HG02642 (cell line): ENCODE data around the gene WDFY4.

Experiments
- ATAC-seq: cut with Tn5 transposase; IDR thresholded peaks from one replicate; pipeline ENCODE4 v1.9.1; 2021; ENCODE audit warnings: mild to moderate bottlenecking; ENCODE audit not compliant: unreplicated experiment, poor library complexity

WDFY4 gene

GRCh38 chr10:48685731-48686130 is 1.1 kb downstream of the WDFY4 start:
- ATAC-seq = no peak

DNA sequence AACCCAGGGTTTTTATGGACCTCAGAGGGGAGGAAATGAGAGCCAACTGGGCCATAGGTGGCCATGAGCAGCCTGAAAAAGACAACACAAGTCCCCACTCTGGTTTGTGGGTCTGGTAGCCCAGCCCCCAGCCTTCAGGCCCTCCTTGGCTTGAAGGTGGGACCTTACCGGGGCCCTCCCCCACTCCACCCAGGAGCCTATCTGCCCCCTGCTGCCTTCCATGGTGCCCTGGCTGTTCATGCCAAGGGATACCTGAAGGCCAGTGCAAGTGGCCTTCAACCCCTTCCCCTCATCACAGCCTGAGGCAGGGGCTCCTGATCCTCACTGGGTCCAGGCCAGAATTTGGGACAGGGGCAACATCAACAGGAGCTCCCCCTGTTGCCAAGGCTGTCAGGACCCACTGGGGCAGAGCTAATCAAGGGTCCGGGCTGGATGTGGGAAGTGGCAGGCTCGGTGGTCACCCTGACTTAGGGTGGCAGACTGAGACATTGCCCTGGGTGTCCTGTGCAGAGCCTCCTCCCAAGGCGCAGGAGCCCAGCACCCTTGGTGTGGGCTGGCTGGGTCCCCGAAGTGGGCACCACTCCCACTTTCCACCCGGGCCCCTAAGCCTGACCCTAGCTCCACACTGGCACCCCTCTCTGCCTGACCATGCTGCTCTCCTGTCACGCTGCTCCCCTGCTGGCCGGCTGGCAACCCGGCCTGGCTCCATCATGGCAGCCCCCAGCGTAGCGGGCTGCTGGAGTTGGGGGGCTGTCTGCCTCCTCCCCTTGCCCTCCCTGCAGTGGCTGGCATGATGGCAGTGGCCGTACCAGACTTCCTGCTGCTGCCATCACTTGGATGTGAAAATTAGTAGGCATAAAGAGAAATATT is 6.4 kb downstream of the WDFY4 start:
- no peak for ATAC-seq

DNA sequence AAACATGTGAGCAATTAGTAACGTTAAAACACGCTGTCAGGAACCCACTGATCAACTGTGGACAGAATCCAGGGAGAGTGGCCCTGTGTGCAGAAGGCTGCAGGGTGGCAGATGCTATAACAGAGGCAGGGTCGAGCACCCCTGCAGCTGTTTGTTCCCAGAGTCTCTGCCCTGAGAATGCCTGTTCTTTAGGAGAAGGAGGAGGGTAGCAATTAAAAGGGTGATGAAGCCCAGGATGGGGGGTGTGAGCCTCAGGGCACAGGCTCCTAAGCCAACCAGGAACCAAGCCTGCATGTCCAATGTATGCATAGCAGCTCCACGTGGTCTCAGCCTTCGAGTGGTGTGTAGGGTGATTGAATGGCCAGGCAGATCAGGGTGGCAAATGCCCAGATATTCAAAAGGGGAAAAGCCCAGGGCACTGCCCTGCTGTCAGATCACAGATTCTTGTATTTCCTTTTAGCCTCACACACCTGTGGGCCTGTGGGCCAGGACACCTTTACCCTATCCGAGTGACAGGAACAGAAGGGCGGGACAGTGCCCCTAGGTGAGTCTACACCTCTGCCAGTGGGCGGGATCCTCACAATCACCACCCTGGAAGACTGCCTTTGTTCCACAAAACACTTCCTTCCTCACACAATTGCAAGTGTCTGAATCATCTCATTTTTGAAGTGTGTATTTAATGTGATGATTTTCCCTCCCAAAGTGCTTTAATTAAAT is 7.3 kb downstream of the WDFY4 start:
- no peak for ATAC-seq

DNA sequence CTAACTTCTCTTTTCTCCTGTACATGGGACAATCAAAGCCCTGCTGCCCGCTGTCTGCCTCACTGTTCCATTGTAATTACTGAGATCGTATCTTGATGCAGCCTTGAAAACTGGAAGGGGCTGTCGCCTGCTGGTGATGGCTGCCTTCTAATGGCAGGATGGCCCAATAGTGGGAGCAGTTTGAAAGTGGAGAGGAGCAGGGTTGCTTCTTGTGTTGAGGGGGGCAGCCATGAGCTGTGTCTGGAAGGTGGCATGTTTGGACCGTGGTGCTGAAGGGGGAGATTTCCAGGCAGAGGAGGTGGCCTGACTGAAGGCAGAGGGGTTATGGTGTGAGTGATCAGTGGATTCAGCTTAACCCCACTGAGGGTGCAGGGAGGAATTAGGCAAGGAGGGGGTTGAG is 8.1 kb downstream of the WDFY4 start:
- no peak for ATAC-seq

DNA sequence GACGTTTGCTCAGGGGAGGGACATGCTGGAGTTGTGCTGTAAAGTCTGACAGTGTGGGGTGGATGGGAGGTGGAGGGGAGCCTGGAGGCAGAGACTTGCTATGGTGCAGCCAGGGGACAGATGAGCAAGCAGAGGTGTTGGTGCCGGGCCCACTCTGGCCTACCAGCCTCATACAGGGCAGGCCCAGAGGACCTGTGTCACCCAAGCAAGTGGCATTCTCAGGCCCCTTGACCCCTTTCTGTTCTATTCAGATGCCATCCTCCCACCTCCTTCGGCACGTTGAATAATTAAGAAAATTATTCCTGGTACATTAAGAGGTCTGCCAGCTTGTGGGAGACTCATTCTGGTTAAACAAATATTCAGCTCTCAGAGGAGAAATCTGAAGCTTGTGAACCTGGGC is 8.5 kb downstream of the WDFY4 start:
- ATAC-seq = no peak

DNA sequence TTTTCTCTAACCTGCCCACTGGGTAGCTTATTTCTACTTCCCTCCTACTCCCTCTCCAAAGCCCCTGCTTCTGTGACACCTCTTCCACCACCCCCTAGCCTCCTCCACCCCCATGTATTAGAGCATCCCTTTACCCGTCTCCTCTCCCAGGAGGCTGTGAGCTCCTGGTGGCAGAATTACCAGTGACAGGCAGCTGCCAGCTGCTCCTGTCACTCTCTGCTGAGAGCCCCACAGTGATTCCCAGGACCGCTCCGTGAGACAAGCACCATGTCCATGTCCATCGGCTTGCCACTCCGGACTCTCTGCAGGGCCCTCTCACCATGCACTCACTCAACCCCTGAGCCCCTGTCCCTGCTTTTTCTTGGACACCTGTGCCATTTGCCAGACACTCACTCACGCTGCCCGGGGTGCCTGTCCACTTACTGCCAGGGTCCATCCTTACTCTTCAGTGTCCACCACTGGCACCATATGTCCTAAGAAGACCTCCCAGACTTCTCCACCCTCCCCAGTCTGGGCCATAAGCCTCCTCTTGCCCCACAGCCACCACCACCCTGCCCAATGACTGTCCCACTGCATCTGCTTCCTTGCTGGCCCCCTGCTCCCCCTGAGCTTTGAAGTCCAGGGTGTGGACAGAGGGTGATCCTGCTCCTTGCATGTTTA is 9.8 kb downstream of the WDFY4 start:
- ATAC-seq = no peak

GRCh38 chr10:48695636-48696534 is 11.2 kb downstream of the WDFY4 start:
- no peak for ATAC-seq

GRCh38 chr10:48696535-48696873 is 11.8 kb downstream of the WDFY4 start:
- no peak for ATAC-seq

DNA sequence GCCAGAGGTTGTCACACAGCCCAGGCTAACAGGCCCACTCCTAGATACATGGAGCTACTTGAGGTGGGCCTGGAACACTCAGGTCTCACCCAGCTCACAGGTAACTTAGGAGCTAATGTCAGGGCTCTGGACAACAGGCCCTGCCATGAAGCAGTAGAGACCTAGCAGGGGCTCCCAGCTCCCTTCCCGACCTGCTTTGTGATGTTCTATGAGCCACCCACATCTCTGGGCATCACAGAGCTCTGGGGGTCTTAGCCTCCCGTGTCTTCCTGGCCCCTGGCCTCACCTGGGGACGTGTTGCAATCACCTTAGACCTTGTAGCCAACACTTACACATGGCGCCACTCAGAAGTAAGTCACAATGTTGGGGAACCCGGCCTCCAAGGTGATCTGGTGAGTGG is 12.4 kb downstream of the WDFY4 start:
- ATAC-seq = no peak

DNA sequence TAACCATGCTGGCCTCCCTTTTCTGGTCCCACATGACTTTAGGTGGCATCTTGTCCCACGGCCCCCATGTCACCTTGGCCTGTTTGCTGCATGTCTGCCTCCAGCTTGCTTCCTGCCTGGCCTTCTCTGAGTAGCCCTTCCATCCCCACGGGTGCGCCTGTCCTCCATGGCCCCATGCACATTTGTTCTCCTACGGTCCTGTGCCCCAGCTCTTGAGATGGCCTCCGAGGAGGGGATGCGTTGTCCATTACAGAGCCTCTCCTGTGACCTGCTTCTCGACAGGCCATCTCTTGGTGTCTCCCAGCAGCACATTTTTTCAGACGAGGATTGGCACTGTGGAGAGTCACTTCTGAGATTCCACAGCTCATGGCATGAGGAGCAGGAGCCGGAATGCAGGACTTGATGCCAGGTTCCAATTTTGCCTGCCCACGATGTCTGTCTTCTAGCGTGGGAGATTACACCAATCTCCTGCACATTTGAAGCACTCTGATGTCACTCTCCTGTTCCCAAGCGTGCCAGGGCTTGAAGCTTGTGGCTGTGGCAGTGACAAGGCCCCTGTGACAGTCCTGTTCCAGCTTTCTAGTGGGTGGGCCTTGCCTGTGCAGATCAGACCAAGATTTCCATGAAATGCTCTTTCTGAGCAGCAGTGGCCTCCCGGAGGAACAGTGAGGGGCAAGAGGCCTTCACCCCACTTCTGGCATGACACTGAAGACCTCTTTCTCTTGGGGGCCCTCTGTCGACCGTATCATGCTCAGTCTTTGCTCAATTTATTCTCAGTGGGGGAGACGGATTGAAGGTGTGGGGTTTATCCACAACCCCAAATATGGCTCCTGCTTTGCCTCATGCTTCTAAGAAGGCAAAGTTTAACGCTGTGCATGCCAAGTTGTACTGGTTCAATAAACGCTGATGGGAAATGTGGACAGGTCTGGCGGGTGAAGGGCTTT is 13.4 kb downstream of the WDFY4 start:
- ATAC-seq = no peak

DNA sequence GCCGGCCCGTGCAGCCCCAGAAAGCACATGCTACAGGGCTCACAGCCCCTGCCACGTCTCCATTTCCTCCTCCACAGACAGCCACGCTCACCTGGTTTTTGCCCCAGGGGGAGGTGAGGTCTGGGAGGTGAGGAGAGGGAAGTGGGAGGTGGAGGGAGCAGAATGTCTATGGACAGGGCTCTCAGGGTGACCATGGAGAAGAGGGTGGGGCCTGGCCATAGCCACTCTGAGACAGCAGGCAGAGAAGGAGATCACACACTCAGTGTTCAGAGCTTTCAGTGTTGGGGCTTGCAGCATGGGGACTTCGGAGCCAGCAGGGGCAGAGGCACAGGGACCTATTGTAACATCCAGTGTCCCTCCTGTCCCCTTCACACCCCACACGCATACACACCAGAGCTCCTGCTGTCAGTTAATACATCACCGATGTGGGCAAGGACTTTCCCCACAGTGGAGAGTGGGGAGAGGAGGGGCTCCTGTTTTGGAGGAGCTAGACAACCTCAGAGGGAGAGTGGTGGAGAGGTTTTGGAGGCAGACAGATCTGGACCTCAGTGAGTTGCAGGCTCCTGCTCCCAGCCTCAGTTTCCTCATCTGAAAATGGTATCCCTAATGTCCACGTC is 14.4 kb downstream of the WDFY4 start:
- ATAC-seq = peak; percentile 55

DNA sequence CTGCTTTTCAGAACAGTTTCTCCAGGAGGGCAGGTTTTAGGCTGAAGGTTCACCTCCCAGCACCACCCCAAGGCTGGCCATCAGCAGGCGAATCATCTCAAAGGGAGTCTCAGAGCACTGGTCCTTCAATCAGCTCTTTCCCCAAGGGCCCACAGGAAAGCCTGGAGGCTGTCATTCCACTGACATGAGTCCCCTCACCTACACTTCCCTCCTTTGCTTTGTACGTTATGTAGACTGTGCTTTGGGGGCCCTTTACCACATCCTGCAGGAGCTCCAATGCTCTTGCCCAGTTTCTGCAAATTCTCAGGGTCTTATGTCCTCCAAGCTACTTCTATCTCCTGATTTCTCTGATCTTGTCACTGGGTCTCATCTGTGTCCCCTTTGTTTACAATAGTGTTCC is 15.4 kb downstream of the WDFY4 start:
- ATAC-seq = no peak

DNA sequence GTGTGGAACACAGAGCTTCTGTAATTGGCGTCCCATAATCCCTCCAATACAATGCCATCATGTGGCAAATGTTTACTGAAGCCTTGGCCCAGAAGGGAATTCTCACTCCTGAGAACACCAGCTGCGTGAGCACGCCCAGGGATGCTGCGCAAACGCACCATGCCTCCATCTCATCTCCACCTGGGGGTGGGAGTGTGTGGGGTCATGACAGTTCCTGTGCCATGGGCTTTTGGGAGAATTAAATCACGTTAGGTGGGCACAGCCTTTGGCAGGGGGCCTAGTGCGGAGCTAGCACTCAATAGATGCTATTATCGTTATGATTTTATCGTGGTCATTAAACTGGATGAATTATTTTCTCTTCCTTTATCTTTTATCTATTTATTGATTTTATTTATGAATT is 15.8 kb downstream of the WDFY4 start:
- no peak for ATAC-seq

DNA sequence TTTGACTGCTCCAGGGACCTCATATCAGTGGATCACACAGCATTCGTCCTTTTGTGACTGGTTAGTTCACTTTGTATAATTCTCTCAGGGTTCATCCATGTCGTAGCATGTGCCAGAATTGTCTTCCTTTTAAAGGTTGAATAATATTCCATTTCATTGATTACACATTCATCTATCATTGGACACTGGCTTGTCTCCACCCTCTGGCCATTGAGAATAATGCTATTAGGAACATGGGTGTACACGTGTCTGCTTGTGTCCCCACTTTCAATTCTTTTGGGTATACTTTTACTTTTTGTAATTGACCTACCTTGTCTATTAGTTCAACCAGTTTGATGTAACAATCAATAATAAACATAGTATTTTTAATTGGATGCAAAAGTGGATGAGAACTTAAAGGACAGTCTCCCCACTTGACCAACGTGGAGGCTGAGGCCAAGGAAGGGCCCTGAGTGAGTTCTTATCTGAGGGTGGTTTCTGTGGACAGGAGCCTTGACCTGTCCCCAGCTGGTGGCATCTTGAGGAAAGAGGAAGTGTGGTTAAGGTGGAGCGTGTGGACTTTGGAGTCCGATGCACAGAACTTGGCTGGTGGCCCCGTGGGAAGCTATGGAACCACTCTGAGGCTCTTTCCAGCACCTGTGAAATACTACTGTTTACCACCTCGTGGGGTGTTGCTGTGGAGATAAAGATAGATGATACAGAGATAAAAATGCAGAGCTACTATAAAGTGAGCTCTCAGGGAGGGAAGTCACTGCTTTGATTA is 16.6 kb downstream of the WDFY4 start:
- ATAC-seq = no peak

DNA sequence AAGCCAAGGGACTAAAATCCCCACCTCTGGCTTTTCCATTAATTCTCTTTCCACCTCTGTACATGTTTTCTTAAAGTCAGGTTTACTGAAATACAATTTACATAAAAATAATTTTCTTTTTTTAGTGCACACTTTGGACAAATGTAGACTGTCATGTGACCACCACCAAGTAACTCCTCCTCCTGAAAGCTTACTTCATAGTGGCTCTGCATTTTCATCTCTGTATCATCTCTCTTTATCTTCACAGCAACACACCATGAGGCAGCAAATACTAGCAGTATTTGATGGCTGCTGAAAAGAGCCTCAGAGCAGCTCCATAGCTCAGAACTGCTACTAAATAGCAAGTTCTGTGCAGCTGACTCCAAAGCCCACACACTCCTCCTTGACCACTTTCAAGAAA is 17.3 kb downstream of the WDFY4 start:
- no peak for ATAC-seq

GRCh38 chr10:48703531-48704122 is 19.0 kb downstream of the WDFY4 start:
- ATAC-seq = no peak

DNA sequence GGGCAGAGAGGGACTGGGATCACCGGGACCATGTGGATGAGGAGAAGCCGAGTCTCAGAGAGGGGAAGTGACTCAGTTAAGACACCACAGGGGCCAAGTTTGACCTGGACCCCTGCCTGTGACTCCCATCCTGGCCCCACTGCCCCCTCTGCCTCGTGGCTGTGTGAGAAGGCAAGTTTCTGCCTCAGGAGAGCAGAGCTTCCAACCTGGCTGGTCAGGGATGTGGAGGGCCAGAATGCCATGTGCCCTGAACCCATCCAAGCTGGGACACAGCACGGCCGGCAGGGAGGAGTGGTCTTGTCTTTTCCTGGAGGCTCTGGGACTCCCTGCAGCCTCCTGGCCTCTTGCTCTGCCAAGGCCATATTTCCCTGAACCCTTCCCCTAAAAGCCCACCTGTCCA is 19.5 kb downstream of the WDFY4 start:
- no peak for ATAC-seq

DNA sequence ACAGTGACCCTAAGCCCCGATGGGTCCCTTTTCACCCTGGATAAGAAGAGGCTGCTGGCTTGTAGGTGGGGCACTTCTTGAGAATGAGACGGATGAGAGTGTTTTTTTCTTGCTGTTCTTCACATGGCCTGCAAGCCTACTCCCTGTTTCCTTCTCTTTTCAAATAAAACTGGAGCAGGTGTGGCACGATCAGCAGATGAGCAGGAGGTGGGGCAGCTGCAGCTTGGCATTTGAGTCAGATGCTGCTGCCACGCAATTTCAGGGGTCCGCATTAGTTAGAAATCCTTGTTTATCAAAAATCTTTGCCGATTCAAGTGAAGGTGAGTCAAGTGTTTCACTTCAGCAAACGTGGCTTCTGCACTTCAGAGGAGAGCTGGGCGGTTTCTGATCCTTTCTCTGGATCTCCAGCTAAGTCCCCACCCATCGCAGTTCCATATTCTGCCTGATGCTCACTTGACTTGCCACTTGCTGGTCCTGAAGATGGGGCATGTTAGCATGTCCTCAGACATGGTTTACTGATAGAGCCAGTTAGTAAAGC is 20.8 kb downstream of the WDFY4 start:
- ATAC-seq = no peak
